K562 (cell line): ENCODE data around the gene BRPF1.

ENCODE experiments used
- SMAD1 ChIP-seq: fragments of 150-350 bp; IDR thresholded peaks from 2 replicates; pipeline ENCODE4 v1.6.1; 2014; ENCODE audit warnings: low read length, low read depth; ENCODE audit not compliant: partially characterized antibody
- WHSC1 ChIP-seq: IDR thresholded peaks from one replicate; pipeline ENCODE4 v1.6.1; 2012; ENCODE audit warnings: low read length, control low read depth, inconsistent platforms
- ZNF507 ChIP-seq: conservative IDR thresholded peaks from 2 replicates; pipeline ENCODE4 v1.6.1; 2017; ENCODE audit warnings: missing genetic modification characterization, missing compliant biosample characterization
- ZNF695 ChIP-seq: fragments of 450-650 bp; formaldehyde crosslinking; IDR thresholded peaks from 2 replicates; pipeline ENCODE4 v1.4.0; 2020; ENCODE audit warnings: mild to moderate bottlenecking, moderate library complexity
- TF ChIP-seq, protein P1 (sequence below): fragments of 150-350 bp; IDR thresholded peaks from 2 replicates; pipeline ENCODE4 v1.6.1; 2014; ENCODE audit warnings: low read depth, mild to moderate bottlenecking, low read length, borderline replicate concordance
- TF ChIP-seq, protein P2 (sequence below): fragments of 250-450 bp; sonication (Bioruptor Pico); IDR thresholded peaks from 2 replicates; pipeline ENCODE4 v1.8.0; 2021; ENCODE audit warnings: borderline replicate concordance, mild to moderate bottlenecking, moderate library complexity; ENCODE audit not compliant: poor library complexity, severe bottlenecking
- TF ChIP-seq, protein P3 (sequence below): IDR thresholded peaks from 2 replicates; pipeline ENCODE4 v1.6.1; 2011; ENCODE audit not compliant: insufficient read length; ENCODE audit errors: extremely low read depth

DNA sequence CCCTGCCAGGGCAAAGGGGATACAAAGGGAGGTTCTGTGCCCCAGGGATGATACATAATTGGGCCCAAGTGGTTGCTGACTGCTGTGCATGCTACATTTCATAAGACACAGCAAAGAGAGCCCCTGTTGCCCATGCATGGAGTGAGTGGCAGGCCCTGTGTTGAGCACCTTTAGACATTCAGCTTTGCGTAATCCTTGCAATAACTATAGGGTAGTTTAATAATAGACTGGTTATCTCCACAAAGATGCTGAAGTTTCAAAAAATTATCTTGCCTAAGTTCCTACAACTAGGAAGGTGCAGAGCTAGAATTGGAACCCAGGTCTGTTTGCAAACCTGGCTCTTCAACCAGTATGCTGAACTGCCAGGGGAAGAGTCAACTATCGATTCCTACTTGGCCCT, 16.5 kb downstream of the BRPF1 start:
- TF ChIP-seq, protein P1, sequence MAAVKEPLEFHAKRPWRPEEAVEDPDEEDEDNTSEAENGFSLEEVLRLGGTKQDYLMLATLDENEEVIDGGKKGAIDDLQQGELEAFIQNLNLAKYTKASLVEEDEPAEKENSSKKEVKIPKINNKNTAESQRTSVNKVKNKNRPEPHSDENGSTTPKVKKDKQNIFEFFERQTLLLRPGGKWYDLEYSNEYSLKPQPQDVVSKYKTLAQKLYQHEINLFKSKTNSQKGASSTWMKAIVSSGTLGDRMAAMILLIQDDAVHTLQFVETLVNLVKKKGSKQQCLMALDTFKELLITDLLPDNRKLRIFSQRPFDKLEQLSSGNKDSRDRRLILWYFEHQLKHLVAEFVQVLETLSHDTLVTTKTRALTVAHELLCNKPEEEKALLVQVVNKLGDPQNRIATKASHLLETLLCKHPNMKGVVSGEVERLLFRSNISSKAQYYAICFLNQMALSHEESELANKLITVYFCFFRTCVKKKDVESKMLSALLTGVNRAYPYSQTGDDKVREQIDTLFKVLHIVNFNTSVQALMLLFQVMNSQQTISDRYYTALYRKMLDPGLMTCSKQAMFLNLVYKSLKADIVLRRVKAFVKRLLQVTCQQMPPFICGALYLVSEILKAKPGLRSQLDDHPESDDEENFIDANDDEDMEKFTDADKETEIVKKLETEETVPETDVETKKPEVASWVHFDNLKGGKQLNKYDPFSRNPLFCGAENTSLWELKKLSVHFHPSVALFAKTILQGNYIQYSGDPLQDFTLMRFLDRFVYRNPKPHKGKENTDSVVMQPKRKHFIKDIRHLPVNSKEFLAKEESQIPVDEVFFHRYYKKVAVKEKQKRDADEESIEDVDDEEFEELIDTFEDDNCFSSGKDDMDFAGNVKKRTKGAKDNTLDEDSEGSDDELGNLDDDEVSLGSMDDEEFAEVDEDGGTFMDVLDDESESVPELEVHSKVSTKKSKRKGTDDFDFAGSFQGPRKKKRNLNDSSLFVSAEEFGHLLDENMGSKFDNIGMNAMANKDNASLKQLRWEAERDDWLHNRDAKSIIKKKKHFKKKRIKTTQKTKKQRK: no peak
- TF ChIP-seq SMAD1: no peak
- TF ChIP-seq, protein P2, sequence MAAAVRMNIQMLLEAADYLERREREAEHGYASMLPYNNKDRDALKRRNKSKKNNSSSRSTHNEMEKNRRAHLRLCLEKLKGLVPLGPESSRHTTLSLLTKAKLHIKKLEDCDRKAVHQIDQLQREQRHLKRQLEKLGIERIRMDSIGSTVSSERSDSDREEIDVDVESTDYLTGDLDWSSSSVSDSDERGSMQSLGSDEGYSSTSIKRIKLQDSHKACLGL (CRISPR knock-in tag): no peak
- no peak for TF ChIP-seq ZNF695 (CRISPR knock-in tag)
- no peak for TF ChIP-seq ZNF507 (tag)
- TF ChIP-seq WHSC1: no peak
- TF ChIP-seq, protein P3, sequence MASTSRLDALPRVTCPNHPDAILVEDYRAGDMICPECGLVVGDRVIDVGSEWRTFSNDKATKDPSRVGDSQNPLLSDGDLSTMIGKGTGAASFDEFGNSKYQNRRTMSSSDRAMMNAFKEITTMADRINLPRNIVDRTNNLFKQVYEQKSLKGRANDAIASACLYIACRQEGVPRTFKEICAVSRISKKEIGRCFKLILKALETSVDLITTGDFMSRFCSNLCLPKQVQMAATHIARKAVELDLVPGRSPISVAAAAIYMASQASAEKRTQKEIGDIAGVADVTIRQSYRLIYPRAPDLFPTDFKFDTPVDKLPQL: no peak
